Measurements from ENCODE around the gene WDR76. TPM values are rescaled to one million over a fixed set of nuclear protein-coding genes. Genes with fewer than 3 reads are reported as not detected.

WDR76 gene
- total RNA-seq: 1 to 10 TPM; 4.2 to 4.6 (median 4.5) TPM

DNA sequence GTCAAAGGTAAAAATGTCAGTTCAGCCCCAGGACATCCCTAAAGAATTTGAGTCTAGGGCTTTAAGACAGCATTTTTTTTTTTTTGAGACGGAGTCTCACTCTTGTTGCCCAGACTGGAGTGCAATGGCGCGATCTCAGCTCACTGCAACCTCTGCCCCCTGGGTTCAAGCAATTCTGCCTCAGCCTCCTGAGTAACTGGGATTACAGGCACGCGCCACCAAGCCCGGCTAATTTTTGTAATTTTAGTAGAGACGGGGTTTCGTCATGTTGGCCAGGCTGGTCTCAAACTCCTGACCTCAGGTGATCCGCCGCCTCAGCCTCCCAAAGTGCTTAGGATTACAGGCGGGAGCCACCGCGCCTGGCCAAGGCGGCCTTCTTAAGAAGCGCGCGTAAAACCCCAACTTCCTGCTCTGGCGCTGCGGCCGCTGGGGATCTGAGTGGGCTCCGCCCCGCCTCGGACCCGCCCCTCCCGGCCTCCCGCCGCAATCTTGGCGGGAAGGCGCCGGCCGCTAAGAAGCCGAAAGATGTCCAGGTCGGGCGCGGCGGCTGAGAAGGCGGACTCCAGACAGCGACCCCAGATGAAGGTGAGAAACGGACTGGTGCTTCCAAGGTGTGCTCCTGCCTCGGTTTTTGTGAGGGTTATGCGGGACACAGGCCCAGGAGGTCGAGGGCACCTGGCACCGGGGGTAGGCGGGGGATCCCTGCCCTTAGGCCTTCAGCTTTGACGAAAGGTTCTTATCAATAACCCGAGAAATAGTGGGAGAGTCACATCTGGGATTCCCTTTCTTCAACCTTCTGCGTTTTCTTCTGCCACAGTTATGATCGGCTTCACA, at the start of gene WDR76:
Gene WDR76, plus strand, starts transcription at position 495 of the 834 bp plus-strand sequence. Its CDS starts 31 bp downstream, at position 526.
- DNase-seq (ENCODE audit: low spot score in 2 of 2): peak; percentile 74
- Histone ChIP-seq H3K36me3 (no peaks in the 10 kb centered on the region), H3K9me3 (no peaks in the 10 kb centered on the region), H3K4me3 (peak within 1 kb of the TSS; percentile 44 to 66 (median 58)), H3K4me1 (peaks cover 0 to 5% of the 10 kb centered on the region in 2 donors), H3K27me3 (no peaks in the 10 kb centered on the region), H3K27ac (peak within 1 kb of the TSS; percentile 70 to 80)
- intact Hi-C loops (cut with DNase I; ENCODE audit: low total_unique reads): no loop called here
- TF ChIP-seq POLR2A (IDR thresholded peaks at IDR 0.05) (no peak), POLR2AphosphoS5 (IDR thresholded peaks at IDR 0.05) (no peak)
- TF ChIP-seq, protein P1, sequence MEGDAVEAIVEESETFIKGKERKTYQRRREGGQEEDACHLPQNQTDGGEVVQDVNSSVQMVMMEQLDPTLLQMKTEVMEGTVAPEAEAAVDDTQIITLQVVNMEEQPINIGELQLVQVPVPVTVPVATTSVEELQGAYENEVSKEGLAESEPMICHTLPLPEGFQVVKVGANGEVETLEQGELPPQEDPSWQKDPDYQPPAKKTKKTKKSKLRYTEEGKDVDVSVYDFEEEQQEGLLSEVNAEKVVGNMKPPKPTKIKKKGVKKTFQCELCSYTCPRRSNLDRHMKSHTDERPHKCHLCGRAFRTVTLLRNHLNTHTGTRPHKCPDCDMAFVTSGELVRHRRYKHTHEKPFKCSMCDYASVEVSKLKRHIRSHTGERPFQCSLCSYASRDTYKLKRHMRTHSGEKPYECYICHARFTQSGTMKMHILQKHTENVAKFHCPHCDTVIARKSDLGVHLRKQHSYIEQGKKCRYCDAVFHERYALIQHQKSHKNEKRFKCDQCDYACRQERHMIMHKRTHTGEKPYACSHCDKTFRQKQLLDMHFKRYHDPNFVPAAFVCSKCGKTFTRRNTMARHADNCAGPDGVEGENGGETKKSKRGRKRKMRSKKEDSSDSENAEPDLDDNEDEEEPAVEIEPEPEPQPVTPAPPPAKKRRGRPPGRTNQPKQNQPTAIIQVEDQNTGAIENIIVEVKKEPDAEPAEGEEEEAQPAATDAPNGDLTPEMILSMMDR (IDR thresholded peaks at IDR 0.05): no peak

GRCh38 chr15:43777267-43777914, 49.4 kb upstream of the WDR76 start:
- Histone ChIP-seq H3K4me3 (peak overlapping the region; percentile 70 to 74 (median 72)), H3K4me1 (no peaks in the 10 kb centered on the region), H3K36me3 (no peaks in the 10 kb centered on the region), H3K9me3 (no peaks in the 10 kb centered on the region), H3K27me3 (no peaks in the 10 kb centered on the region), H3K27ac (peak overlapping the region; percentile 94)
- peak; percentile 69 to 84 for DNase-seq (ENCODE audit: low spot score in 2 of 2)
- intact Hi-C loops (cut with DNase I; ENCODE audit: low total_unique reads): no loop called here
- TF ChIP-seq, protein P1 (IDR thresholded peaks at IDR 0.05): peak; percentile 68 to 81 (median 74)
- TF ChIP-seq POLR2A (IDR thresholded peaks at IDR 0.05) (no peak), POLR2AphosphoS5 (IDR thresholded peaks at IDR 0.05) (peak; percentile 37 to 52 (median 43))

DNA sequence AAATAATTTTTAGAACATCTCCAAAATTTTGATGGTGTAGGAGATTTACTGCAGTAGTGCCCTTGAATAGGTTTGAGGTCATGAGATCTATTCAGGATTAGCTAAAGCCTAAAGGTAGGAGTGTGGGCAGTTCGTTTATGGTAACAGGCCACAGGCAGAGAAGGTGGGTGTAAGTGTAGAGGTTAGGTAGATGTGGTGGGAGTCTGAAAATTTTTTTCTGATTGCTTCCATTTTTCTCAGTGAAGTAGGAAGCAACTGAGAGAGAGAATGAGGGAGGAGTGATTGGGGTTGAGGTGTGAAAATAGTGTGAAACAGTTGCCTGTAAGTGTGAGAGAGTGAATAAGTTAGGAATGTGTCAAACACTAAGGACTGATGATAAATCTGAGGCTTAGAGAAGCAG, 47.8 kb upstream of the WDR76 start:
- no peak overlapping the region for H3K4me3 ChIP-seq
- no peaks in the 10 kb centered on the region for H3K27me3 ChIP-seq
- no peaks in the 10 kb centered on the region for H3K4me1 ChIP-seq
- DNase-seq (ENCODE audit: low spot score in 2 of 2): no peak
- intact Hi-C loops (cut with DNase I; ENCODE audit: low total_unique reads): no loop called here
- no peaks in the 10 kb centered on the region for H3K36me3 ChIP-seq
- TF ChIP-seq, protein P1 (IDR thresholded peaks at IDR 0.05): no peak
- no peaks in the 10 kb centered on the region for H3K9me3 ChIP-seq
- H3K27ac ChIP-seq: no peak overlapping the region

GRCh38 chr15:43789409-43789808, 37.4 kb upstream of the WDR76 start:
- intact Hi-C loops (cut with DNase I; ENCODE audit: low total_unique reads): no loop called here
- TF ChIP-seq POLR2AphosphoS5 (IDR thresholded peaks at IDR 0.05) (no peak), POLR2A (IDR thresholded peaks at IDR 0.05) (no peak)
- H3K9me3 ChIP-seq: no peaks in the 10 kb centered on the region
- H3K27ac ChIP-seq: no peak overlapping the region
- peaks cover 6 to 8% of the 10 kb centered on the region in 2 donors for H3K4me1 ChIP-seq
- no peak overlapping the region for H3K4me3 ChIP-seq
- no peak for DNase-seq (ENCODE audit: low spot score in 2 of 2)
- no peaks in the 10 kb centered on the region for H3K27me3 ChIP-seq
- no peaks in the 10 kb centered on the region for H3K36me3 ChIP-seq

- peak; percentile 98 for TF ChIP-seq POLR2A (IDR thresholded peaks at IDR 0.05)
- TF ChIP-seq, protein P1 (IDR thresholded peaks at IDR 0.05): no peak
- TF ChIP-seq POLR2AphosphoS5 (IDR thresholded peaks at IDR 0.05): peak; percentile 96 to 100 (median 96)
- Histone ChIP-seq H3K36me3 (no peaks in the 10 kb centered on the region), H3K4me3 (peak within 1 kb of the TSS; percentile 89 to 98 (median 96)), H3K27me3 (no peaks in the 10 kb centered on the region), H3K4me1 (peaks cover 6 to 8% of the 10 kb centered on the region in 2 donors), H3K27ac (peak within 1 kb of the TSS; percentile 97 to 99), H3K9me3 (no peaks in the 10 kb centered on the region)
- intact Hi-C loops (cut with DNase I; ENCODE audit: low total_unique reads): no loop called here
- DNase-seq (ENCODE audit: low spot score in 2 of 2): peak; percentile 100
Measured at GRCh38 chr15:43791993-43792760, 34.6 kb upstream of the WDR76 start, which contains the start of gene SERF2. SERF2 (plus strand) TSS chr15:43792320; CDS start chr15:43792377, 57 bp downstream.
